OCI-LY1 (cell line): ENCODE results near the gene PELO.

Experiments used
- CTCF ChIP-seq: fragments of 200-600 bp; sonication (generic), shearing (Covaris generic); IDR thresholded peaks from 2 replicates; pipeline ENCODE4 v1.5.1; 2017; ENCODE audit warnings: mild to moderate bottlenecking, antibody characterized with exemption, low read length, moderate library complexity, mixed read lengths
- EZH2 ChIP-seq: fragments of 200-600 bp; sonication (generic), shearing (Covaris generic); IDR thresholded peaks from 2 replicates; pipeline ENCODE4 v1.8.0; 2017; ENCODE audit warnings: borderline replicate concordance, mixed run types, mild to moderate bottlenecking, antibody characterized with exemption, low read length, moderate library complexity, mixed read lengths

GRCh38 chr5:52767217-52767743, 20.4 kb upstream of the PELO start:
- TF ChIP-seq CTCF, result no peak
- no peak for TF ChIP-seq EZH2
